WTC11 (cell line): ENCODE data around the gene CACNA2D3. TPM values are rescaled to one million over a fixed set of nuclear protein-coding genes. Genes with fewer than 3 reads are reported as not detected.
A peak's percentile ranks its signal among the peaks of the same experiment; 100 is the strongest.

Source experiments
- ATAC-seq: fragments of 200-7000 bp; cut with Tn5 transposase; 2 replicates; pipeline ENCODE4 v1.10.0; 2021; ENCODE audit warnings: mild to moderate bottlenecking, moderate library complexity
- CTCF ChIA-PET: fragments of 300-600 bp; sonication (Branson Sonifier 250); formaldehyde crosslinking; loops from one replicate; lab custom pipeline; 2021; ENCODE audit warnings: antibody characterized with exemption; lab: Charles Lee
- POLR2A ChIA-PET: fragments of 350-600 bp; sonication (Branson Sonifier 250); formaldehyde crosslinking; loops from one replicate; lab custom pipeline; 2021; ENCODE audit warnings: antibody characterized with exemption; lab: Charles Lee
- DNase-seq: peaks from one replicate; pipeline ENCODE4 v3.0.0; 2021; ENCODE audit warnings: low spot score
- H3K27ac Mint-ChIP-seq: 2 replicates; pipeline ENCODE4 v1.8.0; 2021; ENCODE audit warnings: mixed read lengths
- H3K27me3 Mint-ChIP-seq: 2 replicates; pipeline ENCODE4 v1.8.0; 2021; ENCODE audit warnings: low read depth, mild to moderate bottlenecking, moderate library complexity, mixed read lengths
- H3K36me3 Mint-ChIP-seq: 2 replicates; pipeline ENCODE4 v1.8.0; 2021; ENCODE audit warnings: mixed read lengths
- H3K4me1 Mint-ChIP-seq: 2 replicates; pipeline ENCODE4 v1.8.0; 2022; ENCODE audit warnings: mixed read lengths
- H3K4me3 Mint-ChIP-seq: 2 replicates; pipeline ENCODE4 v1.8.0; 2021; ENCODE audit warnings: mild to moderate bottlenecking, moderate library complexity, mixed read lengths
- H3K9me3 Mint-ChIP-seq: 2 replicates; pipeline ENCODE4 v1.8.0; 2021; ENCODE audit warnings: mixed read lengths
- FOXJ3 ChIP-seq: sonication (generic); formaldehyde crosslinking; IDR thresholded peaks from 2 replicates; pipeline ENCODE4 v1.9.0; 2021; ENCODE audit warnings: missing genetic modification reagents, mild to moderate bottlenecking, borderline replicate concordance
- GABPB1 ChIP-seq: sonication (generic); formaldehyde crosslinking; IDR thresholded peaks from 2 replicates; pipeline ENCODE4 v1.8.1; 2023; ENCODE audit warnings: mild to moderate bottlenecking, missing genetic modification reagents
- JAZF1 ChIP-seq: fragments of 250-450 bp; sonication (Bioruptor Pico); IDR thresholded peaks from 2 replicates; pipeline ENCODE4 v1.9.0; 2021; ENCODE audit warnings: moderate library complexity, mild to moderate bottlenecking, inconsistent platforms
- JUN ChIP-seq: sonication (generic); formaldehyde crosslinking; IDR thresholded peaks from 2 replicates; pipeline ENCODE4 v1.8.0; 2023; ENCODE audit warnings: mild to moderate bottlenecking, missing genetic modification reagents
- KAT7 ChIP-seq: sonication (generic); formaldehyde crosslinking; IDR thresholded peaks from 2 replicates; pipeline ENCODE4 v1.8.1; 2023; ENCODE audit warnings: missing genetic modification reagents, mild to moderate bottlenecking, borderline replicate concordance
- NFE2L1 ChIP-seq: sonication (generic); formaldehyde crosslinking; IDR thresholded peaks from 2 replicates; pipeline ENCODE4 v1.8.1; 2023; ENCODE audit warnings: missing genetic modification reagents
- NR1H2 ChIP-seq: sonication (generic); formaldehyde crosslinking; IDR thresholded peaks from 2 replicates; pipeline ENCODE4 v1.9.0; 2021; ENCODE audit warnings: mild to moderate bottlenecking, moderate library complexity, missing genetic modification reagents
- NR2C2 ChIP-seq: sonication (generic); formaldehyde crosslinking; IDR thresholded peaks from 2 replicates; pipeline ENCODE4 v1.8.0; 2022; ENCODE audit warnings: mild to moderate bottlenecking, missing genetic modification reagents
- RORB ChIP-seq: fragments of 250-450 bp; sonication (Bioruptor Pico); IDR thresholded peaks from 2 replicates; pipeline ENCODE4 v1.9.0; 2021; ENCODE audit warnings: mild to moderate bottlenecking
- TEAD4 ChIP-seq: sonication (generic); formaldehyde crosslinking; IDR thresholded peaks from 2 replicates; pipeline ENCODE4 v1.8.0; 2022; ENCODE audit warnings: mild to moderate bottlenecking, missing genetic modification reagents
- ZNF219 ChIP-seq: sonication (generic); formaldehyde crosslinking; IDR thresholded peaks from 2 replicates; pipeline ENCODE4 v1.8.0; 2023; ENCODE audit warnings: missing genetic modification reagents, mild to moderate bottlenecking, borderline replicate concordance
- ZNF396 ChIP-seq: fragments of 250-450 bp; sonication (Bioruptor Pico); IDR thresholded peaks from 2 replicates; pipeline ENCODE4 v1.8.0; 2021; ENCODE audit warnings: mild to moderate bottlenecking, moderate library complexity, borderline replicate concordance
- ZNF423 ChIP-seq: fragments of 250-450 bp; sonication (Bioruptor Pico); IDR thresholded peaks from 2 replicates; pipeline ENCODE4 v2.1.2; 2022; ENCODE audit warnings: mild to moderate bottlenecking, moderate library complexity
- ZNF671 ChIP-seq: fragments of 250-450 bp; sonication (Bioruptor Pico); IDR thresholded peaks from 2 replicates; pipeline ENCODE4 v1.8.0; 2021; ENCODE audit warnings: mild to moderate bottlenecking
- total RNA-seq: library from RNA; stranded (reverse); gene quantifications from 3 replicates; pipeline ENCODE4 v1.2.3, GENCODE V29; 2021
- TF ChIP-seq, protein P1 (sequence below): sonication (generic); formaldehyde crosslinking; IDR thresholded peaks from 2 replicates; pipeline ENCODE4 v1.8.1; 2023; ENCODE audit warnings: mild to moderate bottlenecking, missing genetic modification reagents, moderate library complexity
- TF ChIP-seq, protein P2 (sequence below): sonication (generic); formaldehyde crosslinking; IDR thresholded peaks from 2 replicates; pipeline ENCODE4 v1.8.1; 2022; ENCODE audit warnings: mild to moderate bottlenecking, missing genetic modification reagents, moderate library complexity, borderline replicate concordance
- TF ChIP-seq, protein P3 (sequence below): sonication (generic); formaldehyde crosslinking; IDR thresholded peaks from 2 replicates; pipeline ENCODE4 v1.8.0; 2023; ENCODE audit warnings: missing genetic modification reagents, mild to moderate bottlenecking, borderline replicate concordance
- TF ChIP-seq, protein P4 (sequence below): sonication (generic); formaldehyde crosslinking; IDR thresholded peaks from 2 replicates; pipeline ENCODE4 v1.8.0; 2023; ENCODE audit warnings: mild to moderate bottlenecking, missing genetic modification reagents
- TF ChIP-seq, protein P5 (sequence below): sonication (generic); formaldehyde crosslinking; IDR thresholded peaks from 2 replicates; pipeline ENCODE4 v1.8.1; 2023; ENCODE audit warnings: mild to moderate bottlenecking, missing genetic modification reagents
- TF ChIP-seq, protein P6 (sequence below): sonication (generic); formaldehyde crosslinking; IDR thresholded peaks from 2 replicates; pipeline ENCODE4 v1.8.1; 2023; ENCODE audit warnings: mild to moderate bottlenecking, missing genetic modification reagents, moderate library complexity

The CACNA2D3 gene
- total RNA-seq, 1 experiment from 2014 or later = 5.0 TPM

DNA sequence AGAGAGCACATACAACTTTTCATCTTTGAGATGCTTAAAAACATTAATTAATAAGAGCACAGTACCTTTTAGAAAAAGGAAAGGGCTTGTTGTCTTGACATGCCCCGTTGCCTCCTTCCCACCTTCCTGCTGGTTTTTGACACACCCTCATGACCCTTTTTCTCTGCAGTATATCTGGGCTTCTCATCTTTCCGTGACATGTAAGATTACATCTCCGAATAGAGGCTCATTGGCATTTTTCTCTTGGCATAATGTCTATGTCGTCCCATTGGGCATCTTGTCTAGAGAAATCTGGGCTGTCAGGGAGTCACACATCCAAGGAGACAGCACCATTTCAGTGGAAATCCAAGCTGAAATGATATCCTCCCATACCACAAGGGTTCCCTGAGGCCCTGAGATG, 741.4 kb downstream of the CACNA2D3 start:
- TF ChIP-seq, protein P1, sequence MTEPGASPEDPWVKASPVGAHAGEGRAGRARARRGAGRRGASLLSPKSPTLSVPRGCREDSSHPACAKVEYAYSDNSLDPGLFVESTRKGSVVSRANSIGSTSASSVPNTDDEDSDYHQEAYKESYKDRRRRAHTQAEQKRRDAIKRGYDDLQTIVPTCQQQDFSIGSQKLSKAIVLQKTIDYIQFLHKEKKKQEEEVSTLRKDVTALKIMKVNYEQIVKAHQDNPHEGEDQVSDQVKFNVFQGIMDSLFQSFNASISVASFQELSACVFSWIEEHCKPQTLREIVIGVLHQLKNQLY (CRISPR knock-in tag) = no peak
- TF ChIP-seq, protein P2, sequence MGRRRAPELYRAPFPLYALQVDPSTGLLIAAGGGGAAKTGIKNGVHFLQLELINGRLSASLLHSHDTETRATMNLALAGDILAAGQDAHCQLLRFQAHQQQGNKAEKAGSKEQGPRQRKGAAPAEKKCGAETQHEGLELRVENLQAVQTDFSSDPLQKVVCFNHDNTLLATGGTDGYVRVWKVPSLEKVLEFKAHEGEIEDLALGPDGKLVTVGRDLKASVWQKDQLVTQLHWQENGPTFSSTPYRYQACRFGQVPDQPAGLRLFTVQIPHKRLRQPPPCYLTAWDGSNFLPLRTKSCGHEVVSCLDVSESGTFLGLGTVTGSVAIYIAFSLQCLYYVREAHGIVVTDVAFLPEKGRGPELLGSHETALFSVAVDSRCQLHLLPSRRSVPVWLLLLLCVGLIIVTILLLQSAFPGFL = no peak
- TF ChIP-seq ZNF219 (CRISPR knock-in tag) (no peak), ZNF396 (CRISPR knock-in tag) (no peak), KAT7 (CRISPR knock-in tag) (no peak), GABPB1 (CRISPR knock-in tag) (no peak), JAZF1 (no peak), NR1H2 (no peak), TEAD4 (CRISPR knock-in tag) (no peak), ZNF423 (CRISPR knock-in tag) (no peak), RORB (CRISPR knock-in tag) (no peak), NFE2L1 (no peak)
- TF ChIP-seq, protein P3, sequence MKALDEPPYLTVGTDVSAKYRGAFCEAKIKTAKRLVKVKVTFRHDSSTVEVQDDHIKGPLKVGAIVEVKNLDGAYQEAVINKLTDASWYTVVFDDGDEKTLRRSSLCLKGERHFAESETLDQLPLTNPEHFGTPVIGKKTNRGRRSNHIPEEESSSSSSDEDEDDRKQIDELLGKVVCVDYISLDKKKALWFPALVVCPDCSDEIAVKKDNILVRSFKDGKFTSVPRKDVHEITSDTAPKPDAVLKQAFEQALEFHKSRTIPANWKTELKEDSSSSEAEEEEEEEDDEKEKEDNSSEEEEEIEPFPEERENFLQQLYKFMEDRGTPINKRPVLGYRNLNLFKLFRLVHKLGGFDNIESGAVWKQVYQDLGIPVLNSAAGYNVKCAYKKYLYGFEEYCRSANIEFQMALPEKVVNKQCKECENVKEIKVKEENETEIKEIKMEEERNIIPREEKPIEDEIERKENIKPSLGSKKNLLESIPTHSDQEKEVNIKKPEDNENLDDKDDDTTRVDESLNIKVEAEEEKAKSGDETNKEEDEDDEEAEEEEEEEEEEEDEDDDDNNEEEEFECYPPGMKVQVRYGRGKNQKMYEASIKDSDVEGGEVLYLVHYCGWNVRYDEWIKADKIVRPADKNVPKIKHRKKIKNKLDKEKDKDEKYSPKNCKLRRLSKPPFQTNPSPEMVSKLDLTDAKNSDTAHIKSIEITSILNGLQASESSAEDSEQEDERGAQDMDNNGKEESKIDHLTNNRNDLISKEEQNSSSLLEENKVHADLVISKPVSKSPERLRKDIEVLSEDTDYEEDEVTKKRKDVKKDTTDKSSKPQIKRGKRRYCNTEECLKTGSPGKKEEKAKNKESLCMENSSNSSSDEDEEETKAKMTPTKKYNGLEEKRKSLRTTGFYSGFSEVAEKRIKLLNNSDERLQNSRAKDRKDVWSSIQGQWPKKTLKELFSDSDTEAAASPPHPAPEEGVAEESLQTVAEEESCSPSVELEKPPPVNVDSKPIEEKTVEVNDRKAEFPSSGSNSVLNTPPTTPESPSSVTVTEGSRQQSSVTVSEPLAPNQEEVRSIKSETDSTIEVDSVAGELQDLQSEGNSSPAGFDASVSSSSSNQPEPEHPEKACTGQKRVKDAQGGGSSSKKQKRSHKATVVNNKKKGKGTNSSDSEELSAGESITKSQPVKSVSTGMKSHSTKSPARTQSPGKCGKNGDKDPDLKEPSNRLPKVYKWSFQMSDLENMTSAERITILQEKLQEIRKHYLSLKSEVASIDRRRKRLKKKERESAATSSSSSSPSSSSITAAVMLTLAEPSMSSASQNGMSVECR (CRISPR knock-in tag) = no peak
- TF ChIP-seq, protein P4, sequence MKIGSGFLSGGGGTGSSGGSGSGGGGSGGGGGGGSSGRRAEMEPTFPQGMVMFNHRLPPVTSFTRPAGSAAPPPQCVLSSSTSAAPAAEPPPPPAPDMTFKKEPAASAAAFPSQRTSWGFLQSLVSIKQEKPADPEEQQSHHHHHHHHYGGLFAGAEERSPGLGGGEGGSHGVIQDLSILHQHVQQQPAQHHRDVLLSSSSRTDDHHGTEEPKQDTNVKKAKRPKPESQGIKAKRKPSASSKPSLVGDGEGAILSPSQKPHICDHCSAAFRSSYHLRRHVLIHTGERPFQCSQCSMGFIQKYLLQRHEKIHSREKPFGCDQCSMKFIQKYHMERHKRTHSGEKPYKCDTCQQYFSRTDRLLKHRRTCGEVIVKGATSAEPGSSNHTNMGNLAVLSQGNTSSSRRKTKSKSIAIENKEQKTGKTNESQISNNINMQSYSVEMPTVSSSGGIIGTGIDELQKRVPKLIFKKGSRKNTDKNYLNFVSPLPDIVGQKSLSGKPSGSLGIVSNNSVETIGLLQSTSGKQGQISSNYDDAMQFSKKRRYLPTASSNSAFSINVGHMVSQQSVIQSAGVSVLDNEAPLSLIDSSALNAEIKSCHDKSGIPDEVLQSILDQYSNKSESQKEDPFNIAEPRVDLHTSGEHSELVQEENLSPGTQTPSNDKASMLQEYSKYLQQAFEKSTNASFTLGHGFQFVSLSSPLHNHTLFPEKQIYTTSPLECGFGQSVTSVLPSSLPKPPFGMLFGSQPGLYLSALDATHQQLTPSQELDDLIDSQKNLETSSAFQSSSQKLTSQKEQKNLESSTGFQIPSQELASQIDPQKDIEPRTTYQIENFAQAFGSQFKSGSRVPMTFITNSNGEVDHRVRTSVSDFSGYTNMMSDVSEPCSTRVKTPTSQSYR (CRISPR knock-in tag) = no peak
- TF ChIP-seq, protein P5, sequence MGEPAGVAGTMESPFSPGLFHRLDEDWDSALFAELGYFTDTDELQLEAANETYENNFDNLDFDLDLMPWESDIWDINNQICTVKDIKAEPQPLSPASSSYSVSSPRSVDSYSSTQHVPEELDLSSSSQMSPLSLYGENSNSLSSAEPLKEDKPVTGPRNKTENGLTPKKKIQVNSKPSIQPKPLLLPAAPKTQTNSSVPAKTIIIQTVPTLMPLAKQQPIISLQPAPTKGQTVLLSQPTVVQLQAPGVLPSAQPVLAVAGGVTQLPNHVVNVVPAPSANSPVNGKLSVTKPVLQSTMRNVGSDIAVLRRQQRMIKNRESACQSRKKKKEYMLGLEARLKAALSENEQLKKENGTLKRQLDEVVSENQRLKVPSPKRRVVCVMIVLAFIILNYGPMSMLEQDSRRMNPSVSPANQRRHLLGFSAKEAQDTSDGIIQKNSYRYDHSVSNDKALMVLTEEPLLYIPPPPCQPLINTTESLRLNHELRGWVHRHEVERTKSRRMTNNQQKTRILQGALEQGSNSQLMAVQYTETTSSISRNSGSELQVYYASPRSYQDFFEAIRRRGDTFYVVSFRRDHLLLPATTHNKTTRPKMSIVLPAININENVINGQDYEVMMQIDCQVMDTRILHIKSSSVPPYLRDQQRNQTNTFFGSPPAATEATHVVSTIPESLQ (CRISPR knock-in tag) = no peak
- TF ChIP-seq, all 79 proteins: peak for 0
- ATAC-seq = no peak
- peak overlapping the region; percentile 84; the same call in 1 of the 2 replicates for H3K27ac Mint-ChIP-seq
- DNase-seq = no peak
- peaks cover 30% of the 10 kb centered on the region for H3K4me1 Mint-ChIP-seq
- H3K4me3 Mint-ChIP-seq = no peak overlapping the region
- ChIA-PET CTCF (no interaction called here), POLR2A (interaction anchor here (0.7 kb wide), 1 partner anchor 45 kb away, joined by 4 read pairs; no protein-coding TSS in a partner anchor)
- no peaks in the 10 kb centered on the region for H3K36me3 Mint-ChIP-seq
- no peaks in the 10 kb centered on the region for H3K27me3 Mint-ChIP-seq
- no peaks in the 10 kb centered on the region for H3K9me3 Mint-ChIP-seq

DNA sequence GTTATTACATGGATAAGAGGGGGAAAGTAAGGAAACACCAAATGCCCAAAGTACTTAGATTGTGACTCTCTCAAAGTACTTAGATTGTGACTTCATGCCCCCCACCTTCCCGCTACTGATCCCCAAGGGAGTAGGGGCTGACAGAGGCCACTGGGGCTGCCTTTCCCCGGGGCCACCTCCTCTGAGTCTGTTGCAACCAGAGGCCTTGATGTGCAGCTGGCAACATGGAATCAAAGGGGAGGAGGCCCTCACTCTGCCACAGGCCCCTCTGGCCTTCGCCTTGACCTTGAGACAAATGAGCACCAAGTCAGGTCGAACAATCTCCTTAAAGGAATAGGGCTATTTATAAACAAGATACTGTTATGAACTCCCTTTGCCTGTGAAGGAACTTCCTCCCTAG, 743.0 kb downstream of the CACNA2D3 start:
- POLR2A ChIA-PET = no interaction called here
- Mint-ChIP-seq H3K36me3 (no peaks in the 10 kb centered on the region), H3K4me3 (no peak overlapping the region), H3K27me3 (no peaks in the 10 kb centered on the region), H3K9me3 (no peaks in the 10 kb centered on the region), H3K4me1 (peaks cover 25% of the 10 kb centered on the region), H3K27ac (no peak overlapping the region)
- CTCF ChIA-PET = no interaction called here
- ATAC-seq = no peak
- no peak for TF ChIP-seq NR2C2 (CRISPR knock-in tag)
- TF ChIP-seq, protein P6, sequence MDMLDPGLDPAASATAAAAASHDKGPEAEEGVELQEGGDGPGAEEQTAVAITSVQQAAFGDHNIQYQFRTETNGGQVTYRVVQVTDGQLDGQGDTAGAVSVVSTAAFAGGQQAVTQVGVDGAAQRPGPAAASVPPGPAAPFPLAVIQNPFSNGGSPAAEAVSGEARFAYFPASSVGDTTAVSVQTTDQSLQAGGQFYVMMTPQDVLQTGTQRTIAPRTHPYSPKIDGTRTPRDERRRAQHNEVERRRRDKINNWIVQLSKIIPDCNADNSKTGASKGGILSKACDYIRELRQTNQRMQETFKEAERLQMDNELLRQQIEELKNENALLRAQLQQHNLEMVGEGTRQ (CRISPR knock-in tag) = no peak
- no peak for TF ChIP-seq FOXJ3 (CRISPR knock-in tag)
- TF ChIP-seq JUN (CRISPR knock-in tag) = no peak
- no peak for TF ChIP-seq ZNF671 (CRISPR knock-in tag)
- TF ChIP-seq, protein P2 = no peak
- no peak for DNase-seq
